Lower leg skin (tissue), 4 donors: ENCODE results near the gene KRTAP5-8. TPM values are rescaled to one million over a fixed set of nuclear protein-coding genes. Genes with fewer than 3 reads are reported as not detected.
A peak's percentile ranks its signal among the peaks of the same experiment; 100 is the strongest.
"Not testable (repeated sequence)": the region's sequence is repeated elsewhere in the genome, so short reads cannot be mapped to it uniquely, and the experiment has no call there.

ENCODE experiments used
- DNase-seq, 2 donors: peaks; one replicate each; pipeline ENCODE4 v3.0.0-alpha.2; 2019; ENCODE audit warnings: low spot score in 2 of 2
- H3K4me3 ChIP-seq: fragments of 200-600 bp; sonication (generic); 2 replicates; pipeline ENCODE4 v1.5.1; 2017; ENCODE audit warnings: mild to moderate bottlenecking, low read depth; ENCODE audit not compliant: poor library complexity, severe bottlenecking
- POLR2A ChIP-seq, 2 donors: fragments of 450-650 bp; IDR thresholded peaks; one replicate each; pipeline ENCODE4 v1.6.1; 2016 to 2017; ENCODE audit warnings: antibody characterized with exemption in 2 of 2, mild to moderate bottlenecking in 1 of 2, moderate library complexity in 1 of 2
- WGBS, 2 donors: methylation state at CpG; one replicate each; pipeline ENCODE4 v1.1.5; 2018; 5-methylcytosine and 5-hydroxymethylcytosine counted together
- intact Hi-C: fragments of 100-400 bp; cut with DNase I; formaldehyde crosslinking; loops from one replicate; pipeline ENCODE4 v1.15.0; 2023; ENCODE audit warnings: low total_unique reads
- total RNA-seq, 4 donors: library from RNA; depleted of rRNA; stranded (reverse); fragments of >200 nt; gene quantifications; one replicate each; pipeline ENCODE4 v1.1.0, GENCODE V29; 2016
- TF ChIP-seq, protein P1 (sequence below), 3 donors: fragments of 450-650 bp; IDR thresholded peaks; one replicate each; pipeline ENCODE4 v1.5.1; 2016; ENCODE audit warnings: antibody characterized with exemption in 3 of 3, mild to moderate bottlenecking in 3 of 3, moderate library complexity in 2 of 3

Gene KRTAP5-8, protein sequence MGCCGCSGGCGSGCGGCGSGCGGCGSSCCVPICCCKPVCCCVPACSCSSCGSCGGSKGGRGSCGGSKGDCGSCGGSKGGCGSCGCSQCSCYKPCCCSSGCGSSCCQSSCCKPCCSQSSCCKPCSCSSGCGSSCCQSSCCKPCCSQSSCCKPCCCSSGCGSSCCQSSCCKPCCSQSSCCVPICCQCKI
- total RNA-seq = 10 to 100 TPM in 1 of 4 donors, 1 to 10 TPM in 1, not detected in 2; 1.1 to 12.4 TPM

DNA sequence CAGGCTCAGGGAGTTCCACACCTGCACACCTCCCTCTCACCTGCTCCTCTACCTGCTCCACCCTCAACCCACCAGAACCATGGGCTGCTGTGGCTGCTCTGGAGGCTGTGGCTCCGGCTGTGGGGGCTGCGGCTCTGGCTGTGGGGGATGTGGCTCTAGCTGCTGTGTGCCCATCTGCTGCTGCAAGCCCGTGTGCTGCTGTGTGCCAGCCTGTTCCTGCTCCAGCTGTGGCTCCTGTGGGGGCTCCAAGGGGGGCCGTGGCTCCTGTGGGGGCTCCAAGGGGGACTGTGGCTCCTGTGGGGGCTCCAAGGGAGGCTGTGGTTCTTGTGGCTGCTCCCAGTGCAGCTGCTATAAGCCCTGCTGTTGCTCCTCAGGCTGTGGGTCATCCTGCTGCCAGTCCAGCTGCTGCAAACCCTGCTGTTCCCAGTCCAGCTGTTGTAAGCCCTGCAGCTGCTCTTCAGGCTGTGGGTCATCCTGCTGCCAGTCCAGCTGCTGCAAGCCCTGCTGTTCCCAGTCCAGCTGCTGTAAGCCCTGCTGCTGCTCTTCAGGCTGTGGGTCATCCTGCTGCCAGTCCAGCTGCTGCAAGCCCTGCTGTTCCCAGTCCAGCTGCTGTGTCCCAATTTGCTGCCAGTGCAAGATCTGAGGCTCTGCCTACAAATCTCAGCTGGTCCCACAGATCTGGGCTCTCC lies at the start of gene KRTAP5-8:
Gene KRTAP5-8 (plus strand): TSS at position 49 of the 689 bp plus-strand sequence. CDS start 31 bp downstream, at position 80.
- DNase-seq, intact Hi-C loops, H3K4me3 ChIP-seq: not testable (repeated sequence)
- 50 to 90% methylated on average over 2 of the region's 4 CpGs for WGBS, 2 donors

DNA sequence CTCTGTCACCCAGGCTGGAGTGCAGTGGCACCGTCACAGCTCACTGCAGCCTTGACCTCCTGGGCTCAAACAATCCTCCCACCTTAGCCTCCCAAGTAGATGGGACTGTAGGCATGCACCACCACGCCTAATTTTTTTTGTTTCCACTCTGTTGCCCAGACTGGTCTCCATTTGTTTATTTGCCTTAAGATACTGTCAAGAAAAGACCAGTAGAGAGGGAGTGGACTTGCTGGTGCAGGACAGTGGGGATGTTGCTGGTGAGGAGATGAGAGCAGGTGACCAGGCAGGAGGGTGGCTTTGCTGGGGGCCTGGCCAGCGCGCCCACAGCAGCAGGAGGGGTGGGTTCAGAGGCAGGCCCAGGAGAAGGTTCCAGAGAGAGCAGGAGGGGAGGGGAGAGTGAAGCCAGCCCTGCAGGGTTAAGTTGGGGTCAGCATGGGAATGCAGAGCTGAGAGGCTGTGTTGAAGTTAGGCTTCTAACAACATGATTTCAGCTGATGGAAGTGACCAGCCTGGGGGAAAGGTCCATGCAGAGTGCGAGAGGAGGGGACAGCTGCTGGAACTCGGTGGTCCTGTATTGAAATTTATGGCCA lies 49.0 kb upstream of the KRTAP5-8 start:
- intact Hi-C loops = no loop called here
- DNase-seq = peak in 1 of 2 donors; percentile 66
- WGBS, 2 donors = 85% methylated on average over 6 of the region's 6 CpGs
- TF ChIP-seq, protein P1, sequence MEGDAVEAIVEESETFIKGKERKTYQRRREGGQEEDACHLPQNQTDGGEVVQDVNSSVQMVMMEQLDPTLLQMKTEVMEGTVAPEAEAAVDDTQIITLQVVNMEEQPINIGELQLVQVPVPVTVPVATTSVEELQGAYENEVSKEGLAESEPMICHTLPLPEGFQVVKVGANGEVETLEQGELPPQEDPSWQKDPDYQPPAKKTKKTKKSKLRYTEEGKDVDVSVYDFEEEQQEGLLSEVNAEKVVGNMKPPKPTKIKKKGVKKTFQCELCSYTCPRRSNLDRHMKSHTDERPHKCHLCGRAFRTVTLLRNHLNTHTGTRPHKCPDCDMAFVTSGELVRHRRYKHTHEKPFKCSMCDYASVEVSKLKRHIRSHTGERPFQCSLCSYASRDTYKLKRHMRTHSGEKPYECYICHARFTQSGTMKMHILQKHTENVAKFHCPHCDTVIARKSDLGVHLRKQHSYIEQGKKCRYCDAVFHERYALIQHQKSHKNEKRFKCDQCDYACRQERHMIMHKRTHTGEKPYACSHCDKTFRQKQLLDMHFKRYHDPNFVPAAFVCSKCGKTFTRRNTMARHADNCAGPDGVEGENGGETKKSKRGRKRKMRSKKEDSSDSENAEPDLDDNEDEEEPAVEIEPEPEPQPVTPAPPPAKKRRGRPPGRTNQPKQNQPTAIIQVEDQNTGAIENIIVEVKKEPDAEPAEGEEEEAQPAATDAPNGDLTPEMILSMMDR (IDR thresholded peaks at IDR 0.05) = no peak
- TF ChIP-seq POLR2A (IDR thresholded peaks at IDR 0.05) = no peak
- H3K4me3 ChIP-seq = no peak overlapping the region

DNA sequence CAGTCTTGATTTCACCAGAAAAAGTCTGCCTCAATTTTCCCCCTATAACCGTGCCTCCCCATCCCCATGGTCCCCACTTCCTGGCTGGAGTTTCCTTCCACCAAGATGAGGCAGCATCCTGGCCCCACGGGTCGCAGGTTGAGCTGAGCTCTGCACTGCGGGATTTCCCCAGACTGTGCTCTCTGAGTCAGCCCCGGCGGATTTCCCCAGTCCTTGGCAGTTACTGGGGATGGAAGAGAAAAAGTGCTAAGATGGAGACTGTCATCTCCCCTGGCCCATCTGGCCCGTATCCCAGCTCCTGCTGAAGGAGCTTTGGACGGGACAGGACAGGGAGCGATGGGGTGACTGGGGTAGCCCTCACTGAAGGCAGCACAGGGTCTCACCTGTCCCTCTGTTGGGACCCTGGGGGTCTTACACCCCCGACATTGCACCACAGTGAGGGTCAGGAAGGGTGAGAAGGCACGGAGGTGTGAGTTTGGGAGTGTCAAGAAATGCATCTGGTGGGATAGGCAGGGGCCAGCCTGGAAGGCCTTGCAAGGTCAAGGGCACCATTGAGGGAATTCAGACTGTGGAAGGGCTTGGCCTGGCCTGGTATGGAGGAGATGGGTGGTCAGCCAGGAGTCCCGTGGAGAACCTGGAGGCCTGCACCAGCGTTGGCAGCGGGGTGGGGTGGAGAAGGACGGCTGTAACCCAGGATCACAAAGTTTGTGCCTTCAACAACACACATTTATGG lies 48.3 kb upstream of the KRTAP5-8 start:
- intact Hi-C loops = no loop called here
- peak in 1 of 2 donors; percentile 67 for DNase-seq
- 70 to 74% methylated on average over 14 to 15 of the region's 15 CpGs for WGBS, 2 donors
- no peak for TF ChIP-seq POLR2A (IDR thresholded peaks at IDR 0.05)
- TF ChIP-seq, protein P1 (IDR thresholded peaks at IDR 0.05) = no peak
- no peak overlapping the region for H3K4me3 ChIP-seq

DNA sequence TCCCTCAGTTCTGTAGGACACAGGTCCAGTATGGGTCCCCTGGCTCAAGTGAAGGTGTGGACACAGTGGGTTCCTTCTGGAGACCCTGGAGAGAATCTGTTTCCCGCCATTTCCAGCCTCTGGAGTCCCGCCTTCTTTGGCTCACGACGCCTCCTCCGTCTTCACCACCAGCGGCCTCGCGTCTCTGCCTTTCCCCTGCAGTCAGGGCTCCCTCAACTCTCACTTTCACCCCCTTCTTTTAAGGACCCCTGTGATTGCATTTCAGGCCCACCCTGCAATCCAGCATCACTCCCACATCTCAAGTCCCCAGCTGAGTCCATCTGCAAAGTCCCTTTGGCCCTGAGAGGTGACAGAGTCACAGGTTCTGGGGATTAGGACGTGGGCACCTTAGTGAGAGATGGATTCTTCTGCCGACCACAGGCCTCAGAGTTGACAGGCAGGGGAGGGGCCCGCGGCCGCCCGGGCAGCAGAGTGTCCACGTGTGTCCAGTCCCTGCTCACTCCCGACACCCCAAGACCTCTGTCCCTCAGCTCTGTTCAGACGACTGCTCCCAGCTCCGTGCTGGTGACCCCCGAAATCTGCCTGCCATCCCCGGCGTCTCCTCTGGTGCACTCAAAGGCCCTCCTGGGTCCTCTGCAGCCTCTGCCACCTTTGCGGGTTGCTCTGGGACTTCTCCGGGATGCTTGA lies 47.6 kb upstream of the KRTAP5-8 start:
- TF ChIP-seq, protein P1 (IDR thresholded peaks at IDR 0.05) = no peak
- TF ChIP-seq POLR2A (IDR thresholded peaks at IDR 0.05) = no peak
- WGBS, 2 donors = 94 to 97% methylated on average over 23 of the region's 23 CpGs
- intact Hi-C loops = no loop called here
- H3K4me3 ChIP-seq = no peak overlapping the region
- peak in 1 of 2 donors; percentile 72 for DNase-seq

DNA sequence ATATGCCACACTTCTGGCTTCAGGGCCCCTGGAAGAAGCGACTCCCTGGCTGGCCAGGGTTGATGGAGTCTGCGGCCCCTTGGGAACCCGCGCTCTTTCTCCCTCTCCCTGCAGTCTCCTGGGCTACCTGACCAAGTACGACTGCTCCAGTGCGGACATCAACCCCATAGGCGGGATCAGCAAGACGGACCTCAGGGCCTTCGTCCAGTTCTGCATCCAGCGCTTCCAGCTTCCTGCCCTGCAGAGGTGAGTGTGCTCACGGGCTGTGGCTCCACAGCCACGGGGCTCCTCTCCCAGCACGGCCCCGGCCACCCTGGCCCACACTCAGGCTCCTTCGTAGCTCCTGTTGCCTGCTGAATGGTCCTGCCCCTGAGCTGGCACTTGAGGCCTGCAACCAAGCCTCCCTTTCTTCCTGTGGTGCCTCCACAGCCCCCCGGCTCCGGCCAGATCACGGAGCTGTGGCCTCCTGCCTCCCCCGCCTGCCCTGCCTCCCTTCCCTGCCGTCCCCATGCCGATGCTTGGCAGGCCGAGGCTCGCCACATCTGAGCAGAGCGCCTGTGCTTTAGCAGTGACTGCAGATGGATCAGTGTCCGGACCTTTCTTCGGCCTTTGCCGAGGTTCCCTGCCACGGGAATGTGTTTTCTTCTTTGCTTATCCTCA lies 47.0 kb upstream of the KRTAP5-8 start:
- peak in 1 of 2 donors; percentile 74 for DNase-seq
- H3K4me3 ChIP-seq = no peak overlapping the region
- TF ChIP-seq POLR2A (IDR thresholded peaks at IDR 0.05) = no peak
- TF ChIP-seq, protein P1 (IDR thresholded peaks at IDR 0.05) = no peak
- intact Hi-C loops = no loop called here
- 95 to 98% methylated on average over 28 of the region's 28 CpGs for WGBS, 2 donors
